Astrocyte of the cerebellum (primary cell): ENCODE results near the gene NINJ2.

Experiments
- DNase-seq: peaks from one replicate; pipeline ENCODE4 v3.0.0-alpha.2; 2011; ENCODE audit warnings: low read depth
- H3K4me3 ChIP-seq: 2 replicates; pipeline ENCODE4 v1.5.1; 2011; ENCODE audit warnings: mild to moderate bottlenecking, low read depth, low read length, moderate library complexity
- in situ Hi-C: cut with HindIII; loops from 2 replicates; pipeline ENCODE4 v1.10.0; 2017; ENCODE audit warnings: low sequenced_read_pairs
- TF ChIP-seq, protein P1 (sequence below): IDR thresholded peaks from 2 replicates; pipeline ENCODE4 v1.5.1; 2012; ENCODE audit warnings: low read length, low read depth, moderate library complexity, mild to moderate bottlenecking; ENCODE audit errors: missing control alignments

NINJ2 gene

GRCh38 chr12:625998-626397, 37.2 kb downstream of the NINJ2 start:
- TF ChIP-seq, protein P1, sequence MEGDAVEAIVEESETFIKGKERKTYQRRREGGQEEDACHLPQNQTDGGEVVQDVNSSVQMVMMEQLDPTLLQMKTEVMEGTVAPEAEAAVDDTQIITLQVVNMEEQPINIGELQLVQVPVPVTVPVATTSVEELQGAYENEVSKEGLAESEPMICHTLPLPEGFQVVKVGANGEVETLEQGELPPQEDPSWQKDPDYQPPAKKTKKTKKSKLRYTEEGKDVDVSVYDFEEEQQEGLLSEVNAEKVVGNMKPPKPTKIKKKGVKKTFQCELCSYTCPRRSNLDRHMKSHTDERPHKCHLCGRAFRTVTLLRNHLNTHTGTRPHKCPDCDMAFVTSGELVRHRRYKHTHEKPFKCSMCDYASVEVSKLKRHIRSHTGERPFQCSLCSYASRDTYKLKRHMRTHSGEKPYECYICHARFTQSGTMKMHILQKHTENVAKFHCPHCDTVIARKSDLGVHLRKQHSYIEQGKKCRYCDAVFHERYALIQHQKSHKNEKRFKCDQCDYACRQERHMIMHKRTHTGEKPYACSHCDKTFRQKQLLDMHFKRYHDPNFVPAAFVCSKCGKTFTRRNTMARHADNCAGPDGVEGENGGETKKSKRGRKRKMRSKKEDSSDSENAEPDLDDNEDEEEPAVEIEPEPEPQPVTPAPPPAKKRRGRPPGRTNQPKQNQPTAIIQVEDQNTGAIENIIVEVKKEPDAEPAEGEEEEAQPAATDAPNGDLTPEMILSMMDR = no peak
- in situ Hi-C loops = loop anchor here (5.0 kb wide), 1 partner anchor 51 kb away; no protein-coding TSS in a partner anchor

DNA sequence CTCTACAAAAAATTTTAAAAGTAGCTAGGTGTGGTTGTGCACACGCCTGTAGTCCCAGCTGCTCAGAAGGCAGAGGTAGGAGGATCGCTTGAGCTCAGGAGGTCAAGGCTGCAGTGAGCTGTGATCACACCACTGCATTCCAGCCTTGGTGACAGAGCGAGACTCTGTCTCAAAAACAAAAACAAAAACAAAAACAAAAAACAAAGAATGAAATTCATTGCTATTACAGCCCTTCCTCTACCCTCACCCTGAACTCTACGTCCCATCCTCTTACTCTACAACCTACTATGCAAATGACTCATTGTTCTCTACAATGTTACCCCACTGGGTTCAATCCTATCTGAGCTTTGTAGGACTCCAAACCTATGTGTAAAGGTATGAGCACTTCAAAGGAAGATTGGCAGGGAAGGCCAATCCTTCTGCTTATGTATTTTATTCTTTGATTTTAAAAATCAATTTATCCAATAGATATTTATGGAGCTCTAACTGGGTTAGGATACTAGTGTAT, 39.3 kb downstream of the NINJ2 start:
- no peak for DNase-seq
- H3K4me3 ChIP-seq = no peak overlapping the region
- TF ChIP-seq, protein P1 = no peak
- in situ Hi-C loops = no loop called here

More at GRCh38 chr12:625998-626397, 37.2 kb downstream of the NINJ2 start:
- DNase-seq = no peak
- no peak overlapping the region for H3K4me3 ChIP-seq

DNA sequence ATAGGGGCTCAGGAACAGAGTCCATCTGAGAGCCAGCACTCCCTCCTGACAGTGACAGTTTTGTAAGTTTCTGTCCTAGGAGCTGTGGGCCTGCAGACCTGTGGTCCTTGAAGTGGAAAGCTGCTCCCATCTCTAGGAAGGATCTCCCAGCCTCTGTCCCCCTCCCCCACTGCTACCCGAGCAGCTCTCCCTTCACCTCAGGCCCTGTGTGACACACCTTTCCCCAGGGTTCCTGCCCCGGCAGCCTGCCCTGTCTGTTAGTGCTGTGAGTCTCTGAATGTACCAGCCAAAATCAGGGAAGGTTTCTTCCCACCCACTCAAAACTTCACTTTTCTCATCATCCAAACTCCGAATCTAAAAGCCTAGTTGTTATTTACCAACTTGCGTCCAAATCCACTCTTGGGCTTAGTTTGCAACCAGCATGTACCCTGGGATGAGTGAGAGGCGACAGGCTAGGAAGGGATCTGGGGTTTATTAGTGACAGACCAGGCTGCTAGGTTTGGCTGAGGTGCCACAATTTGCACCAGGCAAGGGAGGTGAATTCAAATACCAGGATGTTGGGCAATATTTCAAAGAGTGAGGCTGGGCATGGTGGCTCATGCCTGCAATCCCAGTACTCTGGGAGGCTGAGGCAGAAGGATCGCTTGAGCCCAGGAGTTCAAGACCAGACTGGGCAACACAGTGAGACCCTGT, 39.9 kb downstream of the NINJ2 start:
- in situ Hi-C loops = no loop called here
- DNase-seq = no peak
- TF ChIP-seq, protein P1 = no peak

DNA sequence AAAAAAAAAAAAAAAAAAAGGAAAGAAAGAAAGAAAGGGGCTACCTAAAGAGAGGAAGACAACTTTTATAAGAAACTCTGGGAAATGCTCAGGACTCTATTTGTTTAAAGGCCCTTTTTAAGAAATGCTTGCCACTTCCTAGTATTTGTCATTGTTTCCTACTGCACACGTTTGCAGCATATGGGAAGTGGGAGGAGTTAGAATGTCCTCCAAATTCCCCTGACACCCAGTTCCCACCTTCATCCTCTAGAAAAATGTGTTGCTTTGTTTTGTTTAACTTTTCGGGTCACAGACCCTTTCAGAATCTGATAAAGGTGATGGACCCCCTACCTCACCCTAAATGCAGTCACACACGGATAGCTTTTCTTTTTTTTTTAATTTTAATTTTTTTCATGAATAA, 40.8 kb downstream of the NINJ2 start:
- no peak overlapping the region for H3K4me3 ChIP-seq
- TF ChIP-seq, protein P1 = no peak
- in situ Hi-C loops = no loop called here
- DNase-seq = no peak

More for the DNA sequence above, 39.9 kb downstream of the NINJ2 start:
- H3K4me3 ChIP-seq = no peak overlapping the region

DNA sequence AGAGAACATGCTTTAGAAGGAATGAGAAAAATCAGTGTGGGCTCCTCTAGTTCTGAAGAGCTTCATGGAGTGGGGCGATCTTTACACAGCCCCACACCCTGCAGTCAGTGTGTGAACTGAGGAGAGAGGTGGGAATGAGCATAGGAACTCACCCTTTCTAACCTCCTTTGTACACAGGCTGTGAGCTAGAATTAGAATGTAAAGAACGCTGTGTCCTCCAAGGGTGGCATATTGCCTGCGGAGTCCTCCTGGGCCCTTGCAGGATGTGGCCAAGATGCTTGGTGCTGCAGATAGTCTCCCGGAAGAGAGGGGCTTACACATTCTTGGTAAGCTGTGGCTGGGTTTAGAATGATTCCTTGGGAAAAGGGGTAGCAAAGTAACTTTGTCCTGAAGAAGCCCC, 43.9 kb downstream of the NINJ2 start:
- H3K4me3 ChIP-seq = no peak overlapping the region
- in situ Hi-C loops = no loop called here
- no peak for DNase-seq
- TF ChIP-seq, protein P1 = no peak

DNA sequence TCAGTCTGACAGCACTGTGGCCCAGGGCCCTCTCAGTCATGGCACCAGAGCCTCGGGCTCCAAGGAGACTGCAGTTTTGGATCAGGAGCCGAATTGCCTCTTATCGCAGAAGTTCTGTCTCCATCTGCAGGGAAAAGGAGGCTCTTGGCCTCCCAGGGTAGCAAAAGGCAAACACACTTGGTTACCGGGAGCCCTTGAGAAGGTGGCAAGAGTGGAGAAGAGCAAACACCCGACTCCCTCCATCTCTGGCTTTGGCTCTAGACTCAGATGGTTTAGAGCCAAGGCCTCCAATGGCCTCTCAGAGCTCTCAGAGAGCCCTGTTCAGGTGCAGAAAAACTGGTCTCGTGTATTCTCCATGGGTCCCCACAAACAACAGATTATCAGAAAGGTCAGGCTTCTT, 44.6 kb downstream of the NINJ2 start:
- no peak overlapping the region for H3K4me3 ChIP-seq
- TF ChIP-seq, protein P1 = no peak
- no peak for DNase-seq
- in situ Hi-C loops = no loop called here
